ENCODE results near the gene PHAX. TPM values are rescaled to one million over a fixed set of nuclear protein-coding genes. Genes with fewer than 3 reads are reported as not detected.

PHAX gene
- total and polyA plus RNA-seq, 10 of the 15 experiments (the other 5 are each of a cell fraction or from before 2014, with no cell fraction given): 28.2 to 88.7 (median 60.3) TPM

- TF ChIP-seq EED (IDR thresholded peaks at IDR 0.05; ENCODE audit: low read depth): peak; percentile 57; the same call in 1 of the 2 replicates
- no peak for TF ChIP-seq E2F8 (IDR thresholded peaks at IDR 0.05; ENCODE audit: low read depth, partially characterized antibody)
- TF ChIP-seq IRF5 (IDR thresholded peaks at IDR 0.05; ENCODE audit: borderline replicate concordance): no peak
- no peak for TF ChIP-seq TARDBP (IDR thresholded peaks at IDR 0.05; ENCODE audit: borderline replicate concordance)
- no peak for TF ChIP-seq FOXM1 (IDR thresholded peaks at IDR 0.05; ENCODE audit: low read depth, low read length)
- TF ChIP-seq YBX1 (IDR thresholded peaks at IDR 0.05): no peak
- no peak for TF ChIP-seq ATF7 (IDR thresholded peaks at IDR 0.05; ENCODE audit: low read depth)
- no peak for TF ChIP-seq CHD1 (IDR thresholded peaks at IDR 0.05; ENCODE audit: low read depth, low read length)
- TF ChIP-seq HDAC6 (IDR thresholded peaks at IDR 0.05; ENCODE audit: unreplicated experiment): no peak
- TF ChIP-seq MEF2B (IDR thresholded peaks at IDR 0.05; ENCODE audit: partially characterized antibody, poor library complexity, severe bottlenecking): no peak
- TF ChIP-seq ZSCAN29 (IDR thresholded peaks at IDR 0.05): no peak
- no peak for TF ChIP-seq MYC (IDR thresholded peaks at IDR 0.05; ENCODE audit: insufficient read depth, insufficient read length, insufficient replicate concordance, low read length, severe bottlenecking)
- TF ChIP-seq NFXL1 (IDR thresholded peaks at IDR 0.05; ENCODE audit: borderline replicate concordance): 0 out of 2 replicates have a peak, but pooled peaks have one; percentile 21
- no peak for TF ChIP-seq STAT3 (IDR thresholded peaks at IDR 0.05; ENCODE audit: low read depth, low read length)
- no peak for TF ChIP-seq ZNF622 (IDR thresholded peaks at IDR 0.05)
- no peak; the same call in 1 of the 2 replicates for TF ChIP-seq MAX (IDR thresholded peaks at IDR 0.05; ENCODE audit: low read depth, low read length)
- TF ChIP-seq HCFC1 (IDR thresholded peaks at IDR 0.05; ENCODE audit: low read length): peak; percentile 63
- no peak for TF ChIP-seq RFX5 (IDR thresholded peaks at IDR 0.05; ENCODE audit: low read depth, low read length)
- no peak for TF ChIP-seq SP1 (IDR thresholded peaks at IDR 0.05; ENCODE audit: low read depth, low read length)
- no peak for TF ChIP-seq ETV6 (conservative IDR thresholded peaks at IDR 0.05 in 1 of 2, IDR thresholded peaks at IDR 0.05 in 1 of 2; ENCODE audit: borderline replicate concordance in 1 of 2, low read depth in 1 of 2)
- peak; percentile 89 for TF ChIP-seq DPF2 (IDR thresholded peaks at IDR 0.05)
- no peak for TF ChIP-seq PRDM15 (CRISPR knock-in tag; IDR thresholded peaks at IDR 0.05)
- no peak for TF ChIP-seq STAT1 (conservative IDR thresholded peaks at IDR 0.05)
Measured at GRCh38 chr5:126600631-126601511, at the start of gene PHAX (continued).

Measured in GM12878 (cell line).